CD4-positive, CD25-positive, alpha-beta regulatory T cell (primary cell): ENCODE measurements around the gene CALR3. TPM values are rescaled to one million over a fixed set of nuclear protein-coding genes. Genes with fewer than 3 reads are reported as not detected.
A peak's percentile ranks its signal among the peaks of the same experiment; 100 is the strongest.

Experiments used
- ATAC-seq, 2 donors: fragments of 150-1000 bp; cut with Tn5 transposase; one replicate each; pipeline ENCODE4 v1.10.0; 2021; ENCODE audit warnings: low read depth in 2 of 2, moderate number of reproducible peaks in 2 of 2, moderate library complexity in 1 of 2
- DNase-seq, 3 donors: peaks; one replicate each; pipeline versions ENCODE4 v3.0.0 to v3.0.0-alpha.2; 2012 to 2022; ENCODE audit warnings: mixed read lengths in 1 of 3
- H3K27ac ChIP-seq: one replicate; pipeline ENCODE4 v1.7.0; 2013; ENCODE audit warnings: mild to moderate bottlenecking, low read length; ENCODE audit not compliant: insufficient read depth, poor library complexity, severe bottlenecking
- H3K27me3 ChIP-seq: one replicate; pipeline ENCODE4 v1.7.0; 2013; ENCODE audit warnings: low read length; ENCODE audit not compliant: control insufficient read depth, insufficient read depth
- H3K36me3 ChIP-seq: one replicate; pipeline ENCODE4 v1.7.0; 2013; ENCODE audit warnings: mild to moderate bottlenecking, low read length, moderate library complexity; ENCODE audit not compliant: control insufficient read depth, insufficient read depth
- H3K4me1 ChIP-seq: 2 replicates; pipeline ENCODE4 v1.7.0; 2013; ENCODE audit warnings: mild to moderate bottlenecking, low read length; ENCODE audit not compliant: insufficient read depth, control insufficient read depth, poor library complexity, severe bottlenecking
- H3K4me3 ChIP-seq: one replicate; pipeline ENCODE4 v1.7.0; 2013; ENCODE audit warnings: low read depth, mild to moderate bottlenecking, low read length, moderate library complexity
- H3K9me3 ChIP-seq, 2 experiments: 1 replicate in 1 of 2; 2 replicates in 1 of 2; pipeline ENCODE4 v1.7.0; 2013; ENCODE audit warnings: low read length in 2 of 2, mild to moderate bottlenecking in 1 of 2, moderate library complexity in 1 of 2; ENCODE audit not compliant: control insufficient read depth in 2 of 2
- H3K27ac Mint-ChIP-seq, 3 donors: one replicate each; pipeline ENCODE4 v1.8.0; 2020 to 2022; ENCODE audit warnings: mild to moderate bottlenecking in 3 of 3, mixed read lengths in 3 of 3, moderate library complexity in 2 of 3
- H3K27me3 Mint-ChIP-seq: one replicate; pipeline ENCODE4 v1.8.0; 2022; ENCODE audit warnings: mild to moderate bottlenecking, mixed read lengths
- H3K36me3 Mint-ChIP-seq: one replicate; pipeline ENCODE4 v1.8.0; 2020; ENCODE audit warnings: mixed read lengths
- H3K4me1 Mint-ChIP-seq, 4 donors: one replicate each; pipeline ENCODE4 v1.8.0; 2020 to 2022; ENCODE audit warnings: mixed read lengths in 4 of 4, mild to moderate bottlenecking in 1 of 4
- H3K4me3 Mint-ChIP-seq, 4 donors: one replicate each; pipeline ENCODE4 v1.8.0; 2020 to 2022; ENCODE audit warnings: mild to moderate bottlenecking in 4 of 4, mixed read lengths in 4 of 4, moderate library complexity in 3 of 4
- H3K9me3 Mint-ChIP-seq, 7 donors: one replicate each; pipeline ENCODE4 v1.8.0; 2020 to 2022; ENCODE audit warnings: mixed read lengths in 7 of 7, mild to moderate bottlenecking in 3 of 7, moderate library complexity in 2 of 7
- polyA plus RNA-seq, 4 donors: library from polyadenylated mRNA; unstranded; fragments of 300-500 nt; fragmentation: Illumina TruSeq; gene quantifications; one replicate each; pipeline ENCODE4 v1.2.3, GENCODE V29; 2021
- total RNA-seq: library from RNA; stranded (reverse); gene quantifications from one replicate; pipeline ENCODE4 v1.2.3, GENCODE V29; 2022

CALR3 gene
- total and polyA plus RNA-seq, 5 donors from 2014 or later: not detected

- Mint-ChIP-seq H3K36me3 (peaks cover 23% of the 10 kb centered on the region), H3K9me3 (no peaks in the 10 kb centered on the region), H3K27me3 (no peaks in the 10 kb centered on the region), H3K4me3 (no peak overlapping the region), H3K27ac (peak overlapping the region in 2 of 3 donors; percentile 48 to 58), H3K4me1 (peaks cover 0 to 6% (median 0%) of the 10 kb centered on the region in 4 donors)
- Histone ChIP-seq H3K36me3 (peaks cover 53% of the 10 kb centered on the region), H3K9me3 (no peaks in the 10 kb centered on the region), H3K27ac (no peak overlapping the region), H3K27me3 (no peaks in the 10 kb centered on the region), H3K4me3 (no peak overlapping the region), H3K4me1 (no peaks in the 10 kb centered on the region)
- DNase-seq: no peak
- no peak for ATAC-seq
These were observed 59.1 kb downstream of the CALR3 start for GRCh38 chr19:16436780-16437332.

GRCh38 chr19:16435999-16436650, 59.8 kb downstream of the CALR3 start:
- H3K4me3 Mint-ChIP-seq: no peak overlapping the region
- peak overlapping the region in 2 of 3 donors; percentile 42 to 48 for H3K27ac Mint-ChIP-seq
- DNase-seq (no peak), ATAC-seq (no peak)
- no peaks in the 10 kb centered on the region for H3K9me3 ChIP-seq
- peaks cover 0 to 6% (median 0%) of the 10 kb centered on the region in 4 donors for H3K4me1 Mint-ChIP-seq
- no peak overlapping the region for H3K4me3 ChIP-seq
- H3K36me3 Mint-ChIP-seq: peaks cover 26% of the 10 kb centered on the region
- no peaks in the 10 kb centered on the region for H3K27me3 Mint-ChIP-seq
- peaks cover 54% of the 10 kb centered on the region for H3K36me3 ChIP-seq
- no peaks in the 10 kb centered on the region for H3K27me3 ChIP-seq
- no peak overlapping the region for H3K27ac ChIP-seq
- H3K4me1 ChIP-seq: no peaks in the 10 kb centered on the region
- H3K9me3 Mint-ChIP-seq: no peaks in the 10 kb centered on the region

GRCh38 chr19:16435238-16435917, 60.6 kb downstream of the CALR3 start:
- no peak for DNase-seq
- H3K36me3 ChIP-seq: peaks cover 51% of the 10 kb centered on the region
- Mint-ChIP-seq H3K9me3 (no peaks in the 10 kb centered on the region), H3K4me1 (peaks cover 0 to 6% (median 2%) of the 10 kb centered on the region in 4 donors), H3K27ac (peak overlapping the region in 1 of 3 donors; percentile 42), H3K36me3 (peaks cover 30% of the 10 kb centered on the region), H3K4me3 (no peak overlapping the region), H3K27me3 (no peaks in the 10 kb centered on the region)
- no peaks in the 10 kb centered on the region for H3K27me3 ChIP-seq
- no peak overlapping the region for H3K27ac ChIP-seq
- no peak for ATAC-seq
- no peaks in the 10 kb centered on the region for H3K4me1 ChIP-seq
- H3K4me3 ChIP-seq: no peak overlapping the region
- no peaks in the 10 kb centered on the region for H3K9me3 ChIP-seq

- Mint-ChIP-seq H3K36me3 (peaks cover 31% of the 10 kb centered on the region), H3K4me3 (no peak overlapping the region), H3K4me1 (peaks cover 0 to 8% (median 5%) of the 10 kb centered on the region in 4 donors)
These were observed 62.0 kb downstream of the CALR3 start for GRCh38 chr19:16433986-16434385.

DNA sequence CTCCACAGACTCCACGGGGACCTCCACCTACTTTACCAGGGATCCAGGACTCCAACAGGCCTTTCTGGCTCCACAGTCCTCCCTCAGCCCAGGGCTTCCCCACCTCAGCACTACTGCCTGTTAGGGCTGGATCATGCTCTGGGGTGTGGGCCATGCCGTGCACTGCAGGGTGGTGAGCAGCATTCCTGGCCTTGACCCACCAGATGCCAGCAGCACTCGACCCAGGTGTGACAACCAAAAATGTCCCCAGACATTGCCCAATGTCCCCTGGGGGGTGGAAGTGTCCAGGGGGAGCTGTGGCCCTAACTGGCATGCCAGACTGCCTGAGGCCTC, 66.2 kb downstream of the CALR3 start:
- ATAC-seq: no peak
- Histone ChIP-seq H3K36me3 (peaks cover 43% of the 10 kb centered on the region), H3K27me3 (no peaks in the 10 kb centered on the region), H3K27ac (no peak overlapping the region), H3K4me1 (peaks cover 7% of the 10 kb centered on the region), H3K9me3 (no peaks in the 10 kb centered on the region), H3K4me3 (no peak overlapping the region)
- Mint-ChIP-seq H3K27ac (peak overlapping the region in 2 of 3 donors; percentile 38 to 92), H3K4me3 (peak overlapping the region in 1 of 4 donors; percentile 77), H3K4me1 (peaks cover 0 to 14% (median 3%) of the 10 kb centered on the region in 4 donors), H3K9me3 (no peaks in the 10 kb centered on the region), H3K27me3 (no peaks in the 10 kb centered on the region), H3K36me3 (peaks cover 34% of the 10 kb centered on the region)
- DNase-seq: no peak

More at GRCh38 chr19:16433986-16434385, 62.0 kb downstream of the CALR3 start:
- Mint-ChIP-seq H3K27ac (no peak overlapping the region), H3K9me3 (no peaks in the 10 kb centered on the region), H3K27me3 (no peaks in the 10 kb centered on the region)
- Histone ChIP-seq H3K9me3 (no peaks in the 10 kb centered on the region), H3K36me3 (peaks cover 50% of the 10 kb centered on the region), H3K27ac (no peak overlapping the region), H3K4me1 (peaks cover 6% of the 10 kb centered on the region), H3K4me3 (no peak overlapping the region), H3K27me3 (no peaks in the 10 kb centered on the region)
- ATAC-seq (no peak), DNase-seq (no peak)

- no peaks in the 10 kb centered on the region for H3K27me3 ChIP-seq
- Mint-ChIP-seq H3K36me3 (peaks cover 34% of the 10 kb centered on the region), H3K27ac (peak overlapping the region in 2 of 3 donors; percentile 76 to 92), H3K4me1 (peaks cover 0 to 14% (median 3%) of the 10 kb centered on the region in 4 donors), H3K4me3 (peak overlapping the region in 1 of 4 donors; percentile 77), H3K9me3 (no peaks in the 10 kb centered on the region), H3K27me3 (no peaks in the 10 kb centered on the region)
- peaks cover 7% of the 10 kb centered on the region for H3K4me1 ChIP-seq
- H3K9me3 ChIP-seq: no peaks in the 10 kb centered on the region
- ATAC-seq (peak; percentile 49 to 57), DNase-seq (peak in 1 of 3 donors; percentile 24)
- peaks cover 38% of the 10 kb centered on the region for H3K36me3 ChIP-seq
- H3K4me3 ChIP-seq: peak overlapping the region; percentile 19
- H3K27ac ChIP-seq: peak overlapping the region; percentile 33
These were observed 66.8 kb downstream of the CALR3 start for GRCh38 chr19:16429066-16429758.
